ENCODE data around the gene CELF4.

Gene CELF4

GRCh38 chr18:37545461-37546271, 19.9 kb downstream of the CELF4 start:
- DNase-seq = no peak

- DNase-seq = no peak
Measured at GRCh38 chr18:37544713-37545112, 20.9 kb downstream of the CELF4 start.

- DNase-seq = no peak
Measured at GRCh38 chr18:37544217-37544616, 21.4 kb downstream of the CELF4 start.

GRCh38 chr18:37543321-37543720, 22.3 kb downstream of the CELF4 start:
- no peak for DNase-seq

- no peak for DNase-seq
Measured at GRCh38 chr18:37541517-37541916, 24.1 kb downstream of the CELF4 start.

DNA sequence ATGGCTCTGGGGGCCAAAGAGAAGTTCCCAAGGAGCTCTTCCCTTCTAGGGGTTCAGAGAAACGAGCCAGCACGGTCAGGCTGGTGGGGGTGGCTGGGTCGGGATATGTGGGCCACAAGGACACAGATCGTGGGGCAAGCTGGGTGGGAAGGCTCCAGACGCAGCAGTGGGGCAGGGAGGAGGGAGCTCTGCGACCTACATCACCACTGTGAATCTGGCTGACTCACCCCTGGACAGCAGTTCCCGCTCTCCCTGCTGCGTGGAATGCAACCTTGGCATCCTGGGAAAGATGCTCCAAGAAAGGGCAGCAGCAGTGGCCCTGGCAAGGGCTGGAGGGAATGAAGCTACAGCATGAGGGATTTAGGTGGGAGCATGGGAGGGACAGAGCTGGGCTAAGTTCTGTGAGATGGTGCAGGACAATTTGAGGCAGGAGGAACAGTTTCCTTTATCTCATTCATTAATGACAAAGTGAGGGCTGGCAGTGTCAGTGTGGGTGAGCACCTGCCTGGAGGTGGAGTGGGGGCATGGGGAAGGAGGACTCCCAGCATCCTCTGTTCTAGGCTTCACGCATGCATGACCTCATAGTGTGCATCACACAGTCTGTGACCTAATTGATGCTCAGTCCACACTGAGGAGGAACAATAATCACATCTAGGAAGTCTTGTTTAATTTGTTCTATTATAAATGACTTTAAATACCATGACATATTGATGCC, 25.0 kb downstream of the CELF4 start:
- no peak for DNase-seq

- DNase-seq = no peak
Measured at GRCh38 chr18:37539236-37539635, 26.4 kb downstream of the CELF4 start.

DNA sequence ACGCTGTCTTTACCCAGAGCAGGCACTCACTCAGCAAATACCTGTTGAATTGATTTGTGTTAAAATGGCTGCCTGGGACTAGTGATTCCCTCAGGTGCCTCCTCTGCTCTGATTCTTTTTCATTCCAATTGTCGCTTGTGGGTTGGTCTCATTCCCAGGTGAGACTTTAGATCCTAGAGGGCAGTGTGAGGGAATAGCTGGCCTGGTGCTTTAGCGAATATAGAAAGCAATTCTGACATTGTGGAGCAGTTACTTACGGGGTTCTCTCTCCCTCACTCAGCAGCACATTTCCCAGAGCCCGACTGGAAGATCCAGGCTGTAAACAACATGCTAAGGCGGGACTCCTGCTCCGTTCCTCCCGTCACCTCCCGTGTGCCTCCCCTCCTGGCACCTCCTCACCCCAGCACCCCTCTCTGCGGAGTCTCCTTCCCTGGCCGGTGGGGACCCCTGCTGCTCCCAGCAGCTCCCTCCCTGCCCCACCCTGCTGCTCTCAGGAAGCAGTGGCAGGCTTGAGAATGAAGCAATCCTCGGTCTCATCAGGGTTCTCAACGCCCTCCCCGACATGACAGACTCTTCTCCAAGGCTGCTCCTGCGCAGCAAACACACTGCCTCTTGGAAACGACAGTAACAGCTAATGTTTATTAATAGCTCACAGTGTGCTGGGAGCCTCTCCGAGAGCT, 26.9 kb downstream of the CELF4 start:
- DNase-seq = no peak

DNA sequence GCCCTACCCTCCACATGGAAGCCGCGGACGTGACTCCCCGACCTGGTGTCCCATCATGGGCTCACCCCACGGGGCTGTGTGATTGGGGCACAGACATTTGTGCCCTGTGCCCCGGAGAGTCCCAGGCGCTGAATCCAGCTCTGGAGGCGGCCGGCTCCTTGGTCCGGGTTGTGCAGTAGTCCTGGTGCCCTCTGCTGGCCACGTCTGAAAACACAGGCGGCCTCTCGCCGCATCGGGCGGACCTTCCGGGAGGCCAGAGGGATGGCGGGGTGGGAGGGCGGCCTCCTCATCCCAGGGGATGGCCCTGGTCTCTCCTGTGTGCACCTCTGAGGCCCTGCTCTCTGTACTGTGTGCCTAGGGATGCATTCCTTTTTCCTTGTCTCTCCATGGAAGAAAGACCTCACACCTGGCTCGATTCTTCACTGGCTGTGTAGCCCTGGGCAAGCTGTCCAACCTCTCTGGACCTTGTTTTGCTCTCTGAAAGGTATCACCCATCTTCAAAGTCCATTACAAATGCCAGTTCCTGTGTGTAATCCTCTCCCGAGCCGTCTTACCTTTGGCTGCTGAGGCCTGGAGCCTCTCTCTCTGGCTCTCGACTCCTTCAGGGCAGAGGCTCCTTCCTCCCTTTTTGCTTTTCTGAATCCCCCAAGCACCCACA, 27.6 kb downstream of the CELF4 start:
- DNase-seq = peak; percentile 7

GRCh38 chr18:37536656-37537055, 28.9 kb downstream of the CELF4 start:
- DNase-seq = no peak

- no peak for DNase-seq
Measured at GRCh38 chr18:37535968-37536367, 29.6 kb downstream of the CELF4 start.

- DNase-seq = no peak
Measured at GRCh38 chr18:37534627-37535026, 31.0 kb downstream of the CELF4 start.

GRCh38 chr18:37533647-37534584, 31.7 kb downstream of the CELF4 start:
- DNase-seq = no peak

- no peak for DNase-seq
Measured at GRCh38 chr18:37532917-37533316, 32.7 kb downstream of the CELF4 start.

GRCh38 chr18:37529863-37530262, 35.7 kb downstream of the CELF4 start:
- DNase-seq = no peak

GRCh38 chr18:37529296-37529695, 36.3 kb downstream of the CELF4 start:
- no peak for DNase-seq

- no peak for DNase-seq
Measured at GRCh38 chr18:37527395-37527794, 38.2 kb downstream of the CELF4 start.

DNA sequence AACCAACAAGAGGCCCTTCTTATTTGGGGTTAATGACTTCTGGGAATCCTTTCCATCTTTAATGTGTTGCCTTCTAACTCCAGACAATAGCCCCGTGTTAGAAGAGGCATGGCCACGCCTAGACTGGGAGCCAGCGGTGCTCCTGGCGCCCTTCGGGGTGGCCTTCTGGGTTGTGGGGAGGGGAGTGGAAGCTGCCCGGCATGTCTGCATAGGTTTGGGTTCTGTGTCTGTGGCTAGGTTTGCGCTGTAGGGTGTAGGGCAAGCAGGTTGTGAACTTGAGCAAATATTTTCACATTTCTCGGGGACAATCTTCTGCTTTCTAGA, 40.4 kb downstream of the CELF4 start:
- no peak for DNase-seq

DNA sequence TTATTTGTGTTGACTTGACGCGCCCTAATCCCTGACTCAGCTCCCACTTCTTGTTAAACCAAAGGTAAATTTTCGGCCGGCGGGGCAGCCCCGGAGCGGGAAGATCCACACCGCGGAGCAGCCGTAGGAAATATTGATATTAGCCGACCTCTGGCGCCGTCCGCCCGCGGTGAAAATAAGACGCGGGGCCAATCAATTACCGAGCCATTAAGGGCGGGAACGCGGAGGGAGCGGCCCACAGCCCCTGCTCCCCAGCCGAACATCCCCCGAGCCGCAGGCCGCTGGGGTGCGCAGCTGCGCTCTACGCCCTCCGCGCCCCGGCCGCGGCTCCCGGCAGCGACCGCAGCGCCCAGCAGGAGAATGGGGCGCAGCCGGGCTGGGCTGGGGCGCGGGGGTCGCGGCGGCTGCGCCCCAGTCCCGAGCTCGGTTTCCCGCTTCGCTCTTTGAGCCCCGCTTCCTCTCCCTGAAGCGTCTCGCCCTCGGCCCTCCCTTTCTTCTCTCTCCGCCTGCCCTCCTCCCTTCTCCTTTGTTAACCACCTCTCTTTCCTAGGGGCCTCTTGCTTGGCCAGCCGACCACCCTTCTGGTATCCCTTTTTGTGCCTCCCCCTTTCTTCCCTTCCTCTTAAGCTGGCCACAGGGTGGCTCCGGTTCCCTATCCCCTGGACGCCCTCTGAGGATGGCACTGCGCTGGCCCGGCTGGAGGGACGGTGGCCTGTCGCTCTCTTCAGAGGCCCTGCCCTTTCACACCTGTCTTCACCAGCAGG, 40.9 kb downstream of the CELF4 start:
- DNase-seq = no peak

DNA sequence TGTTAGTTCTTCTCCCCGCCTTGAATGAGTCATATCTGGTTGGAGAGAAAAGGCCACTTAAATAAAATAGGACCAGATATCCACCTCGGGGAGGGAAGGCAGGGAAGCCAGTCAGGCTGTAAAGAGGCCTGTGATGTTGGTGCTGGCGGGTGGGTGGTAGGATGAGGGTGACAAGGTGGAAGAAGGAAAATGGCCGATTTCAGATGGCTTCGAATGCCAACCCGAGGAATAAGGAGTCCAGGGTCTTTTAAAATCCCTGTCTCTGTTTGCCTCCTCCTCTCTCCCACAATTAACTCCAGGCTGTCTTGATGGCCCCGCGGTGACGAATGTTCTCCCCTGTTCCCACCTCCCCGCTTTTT, 41.5 kb downstream of the CELF4 start:
- no peak for DNase-seq
